GM12874 (cell line): ENCODE data around the gene ITSN2.

Source experiments
- TF ChIP-seq, protein P1 (sequence below): IDR thresholded peaks from 2 replicates; pipeline ENCODE4 v1.5.1; 2011; ENCODE audit warnings: low read depth, mild to moderate bottlenecking, control low read depth, low read length, moderate library complexity; ENCODE audit not compliant: insufficient read depth

ITSN2 gene

GRCh38 chr2:24375349-24376087, 15.2 kb upstream of the ITSN2 start:
- TF ChIP-seq, protein P1, sequence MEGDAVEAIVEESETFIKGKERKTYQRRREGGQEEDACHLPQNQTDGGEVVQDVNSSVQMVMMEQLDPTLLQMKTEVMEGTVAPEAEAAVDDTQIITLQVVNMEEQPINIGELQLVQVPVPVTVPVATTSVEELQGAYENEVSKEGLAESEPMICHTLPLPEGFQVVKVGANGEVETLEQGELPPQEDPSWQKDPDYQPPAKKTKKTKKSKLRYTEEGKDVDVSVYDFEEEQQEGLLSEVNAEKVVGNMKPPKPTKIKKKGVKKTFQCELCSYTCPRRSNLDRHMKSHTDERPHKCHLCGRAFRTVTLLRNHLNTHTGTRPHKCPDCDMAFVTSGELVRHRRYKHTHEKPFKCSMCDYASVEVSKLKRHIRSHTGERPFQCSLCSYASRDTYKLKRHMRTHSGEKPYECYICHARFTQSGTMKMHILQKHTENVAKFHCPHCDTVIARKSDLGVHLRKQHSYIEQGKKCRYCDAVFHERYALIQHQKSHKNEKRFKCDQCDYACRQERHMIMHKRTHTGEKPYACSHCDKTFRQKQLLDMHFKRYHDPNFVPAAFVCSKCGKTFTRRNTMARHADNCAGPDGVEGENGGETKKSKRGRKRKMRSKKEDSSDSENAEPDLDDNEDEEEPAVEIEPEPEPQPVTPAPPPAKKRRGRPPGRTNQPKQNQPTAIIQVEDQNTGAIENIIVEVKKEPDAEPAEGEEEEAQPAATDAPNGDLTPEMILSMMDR, result no peak

DNA sequence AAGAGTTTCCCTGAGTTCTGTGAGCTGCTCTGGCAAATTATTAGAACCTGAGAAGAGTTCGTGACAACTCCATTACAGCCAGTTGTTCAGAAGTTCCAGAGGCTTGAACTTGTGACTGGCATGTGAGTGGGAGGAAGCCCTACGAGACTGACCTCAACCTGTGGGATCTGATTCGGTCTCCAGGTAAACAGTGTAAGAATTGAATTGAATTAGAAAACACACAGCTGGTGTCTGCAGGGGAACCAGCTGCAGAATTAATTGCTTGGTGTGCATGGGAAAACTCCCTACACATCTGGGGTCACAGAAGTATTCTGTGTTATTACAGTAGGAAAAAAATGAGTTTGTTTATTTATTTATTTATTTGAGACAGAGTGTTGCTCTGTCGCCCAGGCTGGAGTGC, 14.0 kb upstream of the ITSN2 start:
- TF ChIP-seq, protein P1, result no peak

GRCh38 chr2:24372033-24372432, 11.7 kb upstream of the ITSN2 start:
- TF ChIP-seq, protein P1, result no peak

DNA sequence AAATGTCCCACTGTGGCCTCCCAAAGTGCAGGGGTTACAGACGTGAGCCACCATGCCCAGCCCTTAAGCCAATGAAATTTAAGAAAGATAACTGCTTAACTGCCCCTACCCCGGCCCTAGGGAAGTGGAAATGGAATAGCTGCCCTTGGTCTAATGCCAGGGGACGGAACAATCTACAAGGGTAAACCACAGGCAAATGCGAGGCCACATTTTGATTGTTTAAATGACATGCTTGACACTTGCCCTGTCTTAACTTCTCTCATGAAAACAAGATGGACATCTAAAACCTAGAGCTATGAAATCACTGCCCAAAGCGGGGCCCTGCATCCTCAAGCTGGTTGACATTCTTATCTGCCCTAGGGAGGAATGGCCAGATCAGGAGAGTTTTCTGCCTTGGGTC, 5.5 kb upstream of the ITSN2 start:
- TF ChIP-seq, protein P1, result no peak

- TF ChIP-seq, protein P1, result no peak
Observed at GRCh38 chr2:24365051-24365450, 4.7 kb upstream of the ITSN2 start.

DNA sequence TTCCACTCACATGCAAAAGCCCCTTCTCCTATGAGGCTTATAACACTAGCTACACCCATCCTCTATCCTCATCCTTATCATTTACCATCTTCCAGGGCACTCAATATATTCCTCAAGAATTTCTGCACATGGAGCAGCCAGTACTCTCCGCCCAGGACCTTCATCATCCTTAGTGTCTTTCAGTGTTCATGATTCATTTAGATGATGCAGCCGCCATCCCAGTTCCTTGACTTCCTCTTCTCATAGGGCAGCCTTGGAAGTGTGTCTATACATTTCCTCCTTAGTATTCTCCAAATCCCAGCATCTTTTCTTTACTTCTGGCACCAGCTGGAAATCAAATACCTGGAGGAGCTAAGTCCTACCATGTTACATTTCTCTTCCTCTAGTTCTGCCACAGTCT, 3.0 kb upstream of the ITSN2 start:
- TF ChIP-seq, protein P1, result no peak

DNA sequence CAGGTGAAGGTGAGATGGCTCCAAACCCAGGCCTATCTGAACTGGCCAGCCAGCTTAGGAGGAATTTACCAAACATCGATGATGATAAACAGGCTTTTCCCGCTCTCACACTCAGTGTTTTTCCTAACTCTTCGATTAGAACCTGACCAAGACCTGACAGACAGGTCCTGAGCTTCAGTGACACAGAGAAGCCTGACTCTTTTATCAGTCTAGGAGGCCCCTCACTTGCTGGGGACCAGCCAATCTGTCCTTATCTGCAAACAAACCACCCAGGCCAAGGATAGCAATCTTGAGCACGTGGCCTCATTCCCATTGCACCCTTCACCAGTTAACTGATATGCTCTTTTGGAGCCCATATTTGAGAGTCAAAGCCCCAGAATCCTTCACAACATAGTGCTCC, 1.9 kb upstream of the ITSN2 start:
- TF ChIP-seq, protein P1, result no peak
